Measurements from ENCODE around the gene NACC2.
A peak's percentile ranks its signal among the peaks of the same experiment; 100 is the strongest.
"Not testable (repeated sequence)": the region's sequence is repeated elsewhere in the genome, so short reads cannot be mapped to it uniquely, and the experiment has no call there.

Gene NACC2

GRCh38 chr9:136109351-136110081, 14.4 kb upstream of the NACC2 start:
- peak; percentile 92 for DNase-seq

GRCh38 chr9:136108648-136109266, 13.7 kb upstream of the NACC2 start:
- DNase-seq: no peak

GRCh38 chr9:136107953-136108647, 13.0 kb upstream of the NACC2 start:
- DNase-seq: no peak

- no peak for DNase-seq
Measured at GRCh38 chr9:136107155-136107952, 12.3 kb upstream of the NACC2 start.

- DNase-seq: no peak
Measured at GRCh38 chr9:136105398-136106135, 10.5 kb upstream of the NACC2 start.

- DNase-seq: no peak
Measured at GRCh38 chr9:136104916-136105315, 9.8 kb upstream of the NACC2 start.

GRCh38 chr9:136104488-136104800, 9.4 kb upstream of the NACC2 start:
- DNase-seq: no peak

- DNase-seq: no peak
Measured at GRCh38 chr9:136103651-136104487, 8.8 kb upstream of the NACC2 start.

- DNase-seq: not testable (repeated sequence)
Measured at GRCh38 chr9:136101615-136102074, 6.6 kb upstream of the NACC2 start.

GRCh38 chr9:136100700-136101614, 5.9 kb upstream of the NACC2 start:
- no peak for DNase-seq

GRCh38 chr9:136099542-136099941, 4.5 kb upstream of the NACC2 start:
- no peak for DNase-seq

- DNase-seq: no peak
Measured at GRCh38 chr9:136098844-136099243, 3.8 kb upstream of the NACC2 start.

- no peak for DNase-seq
Measured at GRCh38 chr9:136098210-136098609, 3.1 kb upstream of the NACC2 start.

- no peak for DNase-seq
Measured at GRCh38 chr9:136096505-136097001, 1.5 kb upstream of the NACC2 start.

GRCh38 chr9:136093995-136094881, 851 bp downstream of the NACC2 start:
- DNase-seq: peak; percentile 73

GRCh38 chr9:136093346-136093986, 1.6 kb downstream of the NACC2 start:
- no peak for DNase-seq

GRCh38 chr9:136092741-136093140, 2.3 kb downstream of the NACC2 start:
- DNase-seq: no peak

- DNase-seq: no peak
Measured at GRCh38 chr9:136092353-136092650, 2.8 kb downstream of the NACC2 start.

All from activated naive CD4-positive, alpha-beta T cell treated with anti-CD3 and anti-CD28 coated beads, Interleukin-2, amount 50 U/mL, for 16 hours (primary cell).